HG03575 (cell line): Measurements from ENCODE around the gene RELL1.

Experiments used
- ATAC-seq: cut with Tn5 transposase; IDR thresholded peaks from one replicate; pipeline ENCODE4 v1.9.1; 2021; ENCODE audit not compliant: unreplicated experiment, insufficient number of reproducible peaks, low FRiP score; ENCODE audit errors: extremely low read depth

RELL1 gene

GRCh38 chr4:37568489-37568888 lies 117.7 kb downstream of the RELL1 start:
- no peak for ATAC-seq

- ATAC-seq: no peak
Observed at GRCh38 chr4:37567836-37568235, 118.3 kb downstream of the RELL1 start.

- no peak for ATAC-seq
Observed at GRCh38 chr4:37562592-37562991, 123.6 kb downstream of the RELL1 start.

- ATAC-seq: peak; percentile 94
Observed at GRCh38 chr4:37561803-37562207, 124.4 kb downstream of the RELL1 start.

- ATAC-seq: no peak
Observed at GRCh38 chr4:37561196-37561802, 124.9 kb downstream of the RELL1 start.
